Stimulated activated CD4-positive, alpha-beta T cell treated with anti-CD3 and anti-CD28 coated beads, Interleukin-1b, Interleukin-23, amount 100 ng/mL, for 1 hour (primary cell): ENCODE data around the gene CRACR2B.
A peak's percentile ranks its signal among the peaks of the same experiment; 100 is the strongest.

Experiments used
- DNase-seq, 2 donors: peaks; one replicate each; pipeline ENCODE4 v3.0.0-alpha.2; 2020; ENCODE audit warnings: low read depth in 2 of 2

The CRACR2B gene

GRCh38 chr11:794766-795633 lies 32.7 kb upstream of the CRACR2B start:
- no peak for DNase-seq

GRCh38 chr11:795634-796564 lies 31.8 kb upstream of the CRACR2B start:
- DNase-seq: peak; percentile 39 to 55

GRCh38 chr11:796565-797295 lies 31.0 kb upstream of the CRACR2B start:
- no peak for DNase-seq

DNA sequence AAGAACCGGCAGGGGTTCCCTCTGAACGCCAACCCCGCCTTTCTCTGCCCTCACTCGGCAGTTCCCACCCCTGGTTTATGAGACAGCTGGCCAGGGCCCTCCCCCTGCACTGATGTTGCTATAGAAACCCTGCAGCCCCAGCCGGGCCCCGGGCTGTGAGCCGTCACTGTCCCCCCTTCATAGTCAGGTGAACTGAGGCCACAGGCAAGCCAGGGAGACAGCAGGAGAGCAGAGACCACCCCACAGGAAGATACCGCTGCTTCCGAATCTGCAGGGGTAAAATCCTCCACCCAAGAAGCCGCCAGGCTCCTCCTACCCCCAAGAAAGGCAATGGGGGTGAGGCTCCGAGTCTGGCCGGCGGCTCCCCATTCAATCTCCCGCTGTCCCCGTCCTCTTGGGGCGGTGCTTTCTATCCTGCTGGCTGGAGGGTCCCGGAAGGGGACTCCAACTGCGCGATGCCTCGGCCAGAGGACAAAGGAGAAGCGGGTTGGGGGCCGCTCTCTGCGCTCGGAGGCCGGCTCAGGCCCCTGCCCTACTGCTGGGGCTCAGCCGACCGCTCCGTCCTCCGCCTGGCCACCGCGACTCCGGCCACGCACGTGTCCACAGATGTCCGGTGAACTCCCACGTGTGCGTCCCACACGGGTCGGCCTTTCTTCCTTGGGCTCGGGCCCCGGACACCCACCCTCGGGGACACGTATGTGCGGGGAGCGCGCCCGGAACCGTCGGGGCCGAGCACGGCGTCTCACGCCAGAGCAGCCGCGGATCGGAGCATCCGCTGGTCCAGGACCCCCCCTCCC lies 30.2 kb upstream of the CRACR2B start:
- DNase-seq: no peak

- peak; percentile 53 to 78 for DNase-seq
These were observed 29.5 kb upstream of the CRACR2B start, which contains the start of gene SLC25A22 for GRCh38 chr11:798093-798713. TSS of gene SLC25A22 (minus strand) at chr11:798281. CDS start at chr11:795006, 3,275 bp downstream.

GRCh38 chr11:799641-800316 lies 27.9 kb upstream of the CRACR2B start:
- no peak for DNase-seq

GRCh38 chr11:800473-800872 lies 27.2 kb upstream of the CRACR2B start:
- no peak for DNase-seq

- no peak for DNase-seq
These were observed 26.5 kb upstream of the CRACR2B start for GRCh38 chr11:801097-801780.

GRCh38 chr11:802018-802617 lies 25.6 kb upstream of the CRACR2B start:
- no peak for DNase-seq

DNA sequence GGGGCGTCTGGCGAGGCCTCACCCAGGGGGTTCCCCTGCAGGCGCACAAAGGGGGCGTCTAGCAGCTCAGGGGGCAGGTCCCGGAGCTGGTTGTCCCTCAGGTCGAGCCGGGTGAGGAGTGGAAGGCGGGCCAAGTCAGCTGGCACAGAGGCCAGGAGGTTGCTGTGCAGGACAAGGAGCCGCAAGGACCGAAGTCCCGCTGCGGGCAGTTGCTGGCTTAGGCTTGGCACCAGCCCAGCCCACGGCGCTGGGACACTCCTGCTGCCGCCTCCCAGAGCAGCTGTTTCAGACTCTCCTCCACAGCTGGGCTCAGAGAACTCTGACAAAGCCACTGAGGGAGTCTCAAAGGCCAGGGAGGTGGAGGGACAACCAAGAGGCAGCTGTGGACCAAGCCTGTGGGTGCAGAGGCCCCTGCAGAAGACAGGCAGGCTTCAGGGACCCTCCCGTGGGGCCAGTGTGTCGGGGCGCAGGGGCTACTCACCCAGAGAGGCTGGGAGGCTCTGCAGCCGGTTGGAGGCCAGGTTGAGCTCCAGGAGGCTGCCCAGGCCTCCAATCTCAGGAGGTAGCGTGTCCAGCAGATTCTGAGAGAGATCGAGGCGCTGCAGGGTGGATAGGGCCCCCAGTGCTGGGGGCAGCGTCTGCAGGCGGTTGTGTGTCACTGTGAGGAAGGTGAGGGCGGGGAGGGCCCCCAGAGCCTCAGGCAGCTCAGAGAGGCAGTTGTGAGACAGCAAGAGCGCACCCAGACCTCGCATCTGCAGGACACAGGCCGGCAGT lies 24.8 kb upstream of the CRACR2B start:
- no peak for DNase-seq

GRCh38 chr11:803467-803742 lies 24.3 kb upstream of the CRACR2B start:
- no peak for DNase-seq

GRCh38 chr11:803770-804598 lies 23.7 kb upstream of the CRACR2B start:
- no peak for DNase-seq

GRCh38 chr11:804599-804964 lies 23.1 kb upstream of the CRACR2B start:
- no peak for DNase-seq

DNA sequence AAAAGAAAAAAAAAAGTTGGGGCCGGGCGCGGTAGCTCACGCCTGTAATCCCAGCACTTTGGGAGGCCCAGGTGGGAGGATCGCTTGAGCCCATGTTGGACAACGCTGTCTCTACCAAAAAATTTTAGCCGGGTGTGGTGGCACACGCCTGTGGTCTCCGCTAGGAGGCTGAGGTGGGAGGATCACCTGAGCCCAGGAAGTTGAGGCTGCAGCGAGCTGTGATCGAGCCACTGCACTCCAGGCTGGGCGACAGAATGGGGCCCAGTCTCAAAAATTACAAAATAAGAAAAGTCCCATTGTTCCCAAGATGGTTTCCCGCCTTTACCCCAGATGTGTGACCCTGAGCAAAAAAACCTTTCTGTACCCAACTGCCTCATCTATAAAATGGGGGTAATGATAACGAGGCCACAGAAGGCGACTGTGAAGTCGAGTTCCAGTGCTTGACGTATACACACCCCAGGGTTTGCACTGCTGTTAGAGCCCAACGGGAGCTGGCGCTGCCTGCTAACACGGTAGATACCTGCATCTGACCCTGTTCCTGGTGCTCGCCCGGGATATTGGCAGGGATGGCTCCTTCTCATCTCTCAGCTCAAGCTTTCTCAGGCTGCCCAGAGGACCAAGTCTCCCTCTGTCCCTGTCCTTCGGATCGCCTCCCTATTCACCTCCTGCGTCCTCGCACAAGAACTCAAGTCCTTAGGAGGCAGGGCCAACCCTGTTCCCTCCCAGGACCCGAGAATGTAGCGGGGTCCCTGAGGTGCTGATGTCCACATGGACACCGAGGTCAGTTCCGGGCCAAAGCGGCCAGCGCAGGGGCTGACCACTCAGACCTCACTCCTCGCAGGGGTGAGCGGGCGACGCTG lies 19.1 kb upstream of the CRACR2B start:
- no peak for DNase-seq

DNA sequence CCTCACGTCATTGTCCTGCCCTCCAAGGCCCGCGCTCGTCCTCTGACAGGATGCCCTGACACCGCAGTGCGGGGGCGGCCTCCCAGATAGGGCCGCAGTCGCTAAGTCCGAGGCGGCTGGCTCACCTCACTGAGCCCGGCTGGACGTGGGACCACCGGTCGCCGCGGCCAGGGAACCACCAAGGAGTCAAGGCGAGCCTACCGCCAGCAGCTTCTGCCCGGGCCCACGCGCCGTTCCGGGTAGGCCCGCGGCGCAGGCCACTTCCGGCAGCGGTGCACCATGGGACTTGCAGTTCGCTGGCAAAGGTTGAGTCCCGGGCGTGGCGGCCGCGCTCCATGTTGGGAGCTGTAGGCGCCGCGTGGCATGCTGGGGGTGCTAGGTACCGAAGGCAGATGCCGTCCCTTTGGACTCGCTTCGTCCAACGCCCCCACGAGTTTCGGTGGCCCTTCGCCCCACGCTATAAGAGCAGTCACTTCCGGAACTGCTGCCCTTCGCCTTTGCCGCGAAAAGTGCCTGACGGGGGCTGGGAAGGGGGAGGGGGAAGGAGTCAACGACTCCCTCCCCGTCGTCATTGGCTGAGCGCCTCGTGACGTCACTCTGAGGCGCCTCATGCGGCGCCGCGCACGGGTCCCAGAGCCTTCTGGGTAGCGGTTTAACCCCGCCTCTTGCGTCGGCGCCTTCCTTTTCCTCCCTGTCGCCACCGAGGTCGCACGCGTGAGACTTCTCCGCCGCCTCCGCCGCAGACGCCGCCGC lies 18.3 kb upstream of the CRACR2B start, which contains the start of gene RPLP2:
TSS of gene RPLP2 (plus strand) at position 681 of the 753 bp plus-strand sequence. CDS start 268 bp downstream, outside the sequence.
- DNase-seq: peak; percentile 91 to 96
